Fibroblast of lung (primary cell): ENCODE results near the gene TOPAZ1.

Experiments used
- CTCF ChIP-seq, 2 donors: IDR thresholded peaks in 1 of 2; conservative IDR thresholded peaks in 1 of 2; 1 replicate in 1 of 2; 2 replicates in 1 of 2; pipeline ENCODE4 v1.5.1; 2011 to 2012; ENCODE audit warnings: low read length in 2 of 2, control low read depth in 1 of 2, inconsistent platforms in 1 of 2, low read depth in 1 of 2, mild to moderate bottlenecking in 1 of 2
- EZH2 ChIP-seq: IDR thresholded peaks from 2 replicates; pipeline ENCODE4 v1.5.1; 2012; ENCODE audit warnings: low read length, control low read depth, mild to moderate bottlenecking; ENCODE audit errors: missing control alignments

- TF ChIP-seq EZH2 (no peak), CTCF (conservative IDR thresholded peaks at IDR 0.05 in 1 of 2, IDR thresholded peaks at IDR 0.05 in 1 of 2; ENCODE audit: low read depth in 1 of 2, low read length in 2 of 2) (no peak)
Observed at GRCh38 chr3:44210967-44211366, 30.7 kb upstream of the TOPAZ1 start.
